Uterus (tissue), 4 donors: ENCODE results near the gene F2. TPM values are rescaled to one million over a fixed set of nuclear protein-coding genes. Genes with fewer than 3 reads are reported as not detected.
"Not testable (repeated sequence)": the region's sequence is repeated elsewhere in the genome, so short reads cannot be mapped to it uniquely, and the experiment has no call there.

ENCODE experiments used
- DNase-seq, 2 donors: peaks; one replicate each; pipeline ENCODE4 v3.0.0-alpha.2; 2019 to 2020
- H3K27ac ChIP-seq, 2 donors: fragments of 200-600 bp; sonication (generic); 1 replicate in 1 of 2; 2 replicates in 1 of 2; pipeline ENCODE4 v1.5.1; 2016 to 2018
- H3K27me3 ChIP-seq, 2 donors: fragments of 200-600 bp; sonication (generic); one replicate each; pipeline ENCODE4 v1.5.1; 2018 to 2019; ENCODE audit warnings: control low read depth in 1 of 2
- H3K36me3 ChIP-seq, 2 donors: fragments of 200-600 bp; sonication (generic); one replicate each; pipeline ENCODE4 v1.5.1; 2019; ENCODE audit warnings: control low read depth in 1 of 2
- H3K4me1 ChIP-seq, 2 donors: fragments of 200-600 bp; sonication (generic); one replicate each; pipeline ENCODE4 v1.5.1; 2018 to 2019; ENCODE audit warnings: control low read depth in 1 of 2
- H3K4me3 ChIP-seq, 2 donors: fragments of 200-600 bp; sonication (generic); 1 replicate in 1 of 2; 2 replicates in 1 of 2; pipeline ENCODE4 v1.5.1; 2018 to 2019; ENCODE audit warnings: mild to moderate bottlenecking in 1 of 2
- H3K9me3 ChIP-seq, 2 donors: fragments of 200-600 bp; sonication (generic); one replicate each; pipeline ENCODE4 v1.5.1; 2019; ENCODE audit warnings: control low read depth in 1 of 2
- POLR2A ChIP-seq, 2 donors: fragments of 450-650 bp; IDR thresholded peaks; one replicate each; pipeline ENCODE4 v1.6.1; 2016; ENCODE audit warnings: antibody characterized with exemption in 2 of 2, mild to moderate bottlenecking in 1 of 2, moderate library complexity in 1 of 2
- intact Hi-C: fragments of 100-400 bp; cut with DNase I; formaldehyde crosslinking; loops from one replicate; pipeline ENCODE4 v1.15.1; 2023; ENCODE audit warnings: low total_unique reads
- total RNA-seq, 4 donors: library from RNA; depleted of rRNA in 3 of 4; stranded (reverse); fragments of >200 nt in 3 of 4; gene quantifications; one replicate each; pipeline versions ENCODE4 v1.1.0 to v1.2.4, GENCODE V29; 2014 to 2023
- TF ChIP-seq, protein P1 (sequence below), 4 experiments: fragments of 200-600 bp in 2 of 4; fragments of 450-650 bp in 2 of 4; sonication (generic) in 2 of 4; IDR thresholded peaks; one replicate each; pipeline ENCODE4 v1.5.1; 2016 to 2019; ENCODE audit warnings: antibody characterized with exemption in 4 of 4, mild to moderate bottlenecking in 2 of 4, moderate library complexity in 1 of 4
- donor health status: DM: yes; HTN: yes; CAD: no.

F2 gene
- total RNA-seq, result under 1 TPM in 1 of 4 donors, not detected in 3; 0.27 TPM

DNA sequence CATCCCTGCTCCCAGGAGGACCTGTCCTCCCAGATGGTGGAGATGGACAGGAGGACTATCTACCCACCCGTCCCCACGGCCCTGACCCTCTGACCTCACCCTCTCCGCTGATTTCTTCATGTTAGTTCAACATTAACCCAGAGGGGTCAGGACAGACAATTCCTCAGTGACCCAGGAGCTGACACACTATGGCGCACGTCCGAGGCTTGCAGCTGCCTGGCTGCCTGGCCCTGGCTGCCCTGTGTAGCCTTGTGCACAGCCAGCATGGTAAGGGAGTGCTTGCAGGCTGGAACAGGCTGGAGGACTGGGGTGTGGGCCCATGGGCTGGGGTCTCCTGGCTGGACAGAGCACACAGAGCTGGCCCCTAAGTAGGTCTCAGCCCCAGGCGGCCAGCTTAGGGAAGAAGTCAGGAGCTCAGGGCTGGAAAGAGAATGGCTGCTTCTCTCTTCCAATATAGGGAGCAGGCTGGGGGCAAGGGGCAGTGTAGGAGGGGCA, at the start of gene F2:
Gene F2, plus strand, starts transcription at position 166 of the 495 bp plus-strand sequence. Its CDS starts 23 bp downstream, at position 189.
- H3K4me3 ChIP-seq, result no peak within 1 kb of the TSS
- H3K36me3 ChIP-seq, result no peaks in the 10 kb centered on the region
- no peaks in the 10 kb centered on the region for H3K4me1 ChIP-seq
- TF ChIP-seq, protein P1, sequence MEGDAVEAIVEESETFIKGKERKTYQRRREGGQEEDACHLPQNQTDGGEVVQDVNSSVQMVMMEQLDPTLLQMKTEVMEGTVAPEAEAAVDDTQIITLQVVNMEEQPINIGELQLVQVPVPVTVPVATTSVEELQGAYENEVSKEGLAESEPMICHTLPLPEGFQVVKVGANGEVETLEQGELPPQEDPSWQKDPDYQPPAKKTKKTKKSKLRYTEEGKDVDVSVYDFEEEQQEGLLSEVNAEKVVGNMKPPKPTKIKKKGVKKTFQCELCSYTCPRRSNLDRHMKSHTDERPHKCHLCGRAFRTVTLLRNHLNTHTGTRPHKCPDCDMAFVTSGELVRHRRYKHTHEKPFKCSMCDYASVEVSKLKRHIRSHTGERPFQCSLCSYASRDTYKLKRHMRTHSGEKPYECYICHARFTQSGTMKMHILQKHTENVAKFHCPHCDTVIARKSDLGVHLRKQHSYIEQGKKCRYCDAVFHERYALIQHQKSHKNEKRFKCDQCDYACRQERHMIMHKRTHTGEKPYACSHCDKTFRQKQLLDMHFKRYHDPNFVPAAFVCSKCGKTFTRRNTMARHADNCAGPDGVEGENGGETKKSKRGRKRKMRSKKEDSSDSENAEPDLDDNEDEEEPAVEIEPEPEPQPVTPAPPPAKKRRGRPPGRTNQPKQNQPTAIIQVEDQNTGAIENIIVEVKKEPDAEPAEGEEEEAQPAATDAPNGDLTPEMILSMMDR (IDR thresholded peaks at IDR 0.05), result no peak
- no peak for TF ChIP-seq POLR2A (IDR thresholded peaks at IDR 0.05)
- no peak within 1 kb of the TSS for H3K27ac ChIP-seq
- no peaks in the 10 kb centered on the region for H3K9me3 ChIP-seq
- no peak for DNase-seq
- H3K27me3 ChIP-seq, result no peaks in the 10 kb centered on the region
- intact Hi-C loops, result no loop called here

DNA sequence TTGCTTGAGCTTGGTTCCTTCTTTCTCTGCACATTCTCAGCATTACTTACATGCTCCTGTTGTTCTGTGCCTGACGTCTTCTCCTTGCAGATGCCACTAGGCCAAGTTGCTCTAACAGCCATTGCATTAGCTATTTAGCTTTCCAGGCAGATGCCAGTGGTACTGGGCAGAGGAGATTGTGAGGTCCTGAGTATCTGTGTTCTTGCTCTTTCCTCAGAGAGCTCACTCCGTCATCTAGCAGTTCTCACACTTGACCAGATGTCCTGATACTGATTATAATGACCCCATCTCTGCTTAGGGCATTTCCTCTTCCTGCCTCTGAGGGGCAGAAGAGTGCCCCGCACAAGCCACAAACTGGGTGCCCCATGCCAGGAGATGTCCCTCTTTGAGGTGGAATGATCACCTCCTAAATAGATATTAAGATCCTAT, 49.3 kb upstream of the F2 start:
- Histone ChIP-seq H3K36me3 (no peaks in the 10 kb centered on the region), H3K27ac (no peak overlapping the region)
- TF ChIP-seq, protein P1 (IDR thresholded peaks at IDR 0.05), result no peak
- TF ChIP-seq POLR2A (IDR thresholded peaks at IDR 0.05), result no peak

DNA sequence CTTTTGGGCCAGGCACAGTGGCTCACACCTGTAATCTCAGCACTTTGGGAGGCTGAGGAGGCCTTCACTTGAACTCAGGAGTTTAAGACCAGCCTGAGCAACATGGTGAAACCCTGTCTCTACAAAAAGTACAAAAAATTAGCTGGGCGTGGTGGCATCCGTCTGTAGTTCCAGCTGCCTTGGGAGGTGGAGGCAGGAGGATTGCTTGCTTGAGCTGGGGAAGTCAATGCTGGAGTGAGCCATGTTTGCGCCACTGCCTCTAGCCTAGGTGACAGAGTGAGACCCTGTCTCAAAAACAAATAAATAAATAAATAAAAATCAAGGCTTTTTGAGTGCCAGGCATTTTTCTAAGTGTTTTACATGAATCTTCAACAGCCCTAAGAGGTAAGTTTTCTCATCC, 48.5 kb upstream of the F2 start:
- H3K4me3 ChIP-seq, H3K27me3 ChIP-seq, DNase-seq, intact Hi-C loops, H3K9me3 ChIP-seq, H3K36me3 ChIP-seq: not testable (repeated sequence)
- Histone ChIP-seq H3K4me1 (peaks cover 5 to 17% of the 10 kb centered on the region in 2 donors), H3K27ac (peak overlapping the region in 1 of 2 donors; percentile 2)

More for the DNA sequence above, 49.3 kb upstream of the F2 start:
- H3K27me3 ChIP-seq, result no peaks in the 10 kb centered on the region
- H3K4me3 ChIP-seq, result no peak overlapping the region
- peaks cover 5 to 13% of the 10 kb centered on the region in 2 donors for H3K4me1 ChIP-seq
- intact Hi-C loops, result no loop called here
- H3K9me3 ChIP-seq, result no peaks in the 10 kb centered on the region
- no peak for DNase-seq

DNA sequence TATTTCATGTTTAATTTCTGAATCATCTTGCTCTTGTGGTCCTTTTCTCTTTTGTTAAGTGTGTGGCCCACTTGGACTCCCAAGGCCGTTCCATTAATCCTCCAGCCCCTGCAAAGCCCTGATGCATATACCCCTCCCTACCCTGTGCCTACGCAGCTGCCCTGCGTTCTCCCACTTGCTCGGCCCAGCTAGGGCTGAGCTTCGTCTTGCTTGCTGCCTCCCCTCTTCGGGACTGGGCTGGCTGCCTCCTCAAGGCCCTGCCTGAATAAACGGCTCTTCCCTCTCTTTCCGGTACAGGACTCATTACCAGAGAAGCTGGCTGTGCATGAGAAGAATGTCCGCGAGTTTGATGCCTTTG, 47.1 kb upstream of the F2 start:
- Histone ChIP-seq H3K4me3 (no peak overlapping the region), H3K27ac (no peak overlapping the region), H3K4me1 (peaks cover 5 to 21% of the 10 kb centered on the region in 2 donors)

DNA sequence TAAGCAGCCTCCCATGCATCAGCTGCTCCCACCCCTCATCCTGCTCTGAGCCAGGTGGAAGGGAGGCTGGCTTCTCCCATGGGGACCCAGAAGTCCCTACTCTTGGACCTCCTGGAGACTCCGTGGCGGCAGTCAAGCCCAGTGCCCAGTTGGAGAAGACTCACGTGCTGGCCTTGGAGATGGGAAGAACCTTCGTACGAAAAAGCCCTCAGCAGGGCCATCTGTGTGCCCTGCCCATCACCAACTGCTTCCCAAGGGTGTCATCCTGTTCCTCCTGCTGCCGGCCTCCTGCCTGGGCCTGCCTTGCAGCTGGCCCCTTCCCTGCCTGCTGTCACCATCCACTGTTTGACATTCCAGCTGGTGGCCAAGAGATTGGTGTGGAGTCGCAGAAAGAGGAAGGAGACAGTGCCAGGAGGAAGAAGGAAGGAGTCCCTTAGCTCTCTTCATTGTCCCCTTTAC, 46.6 kb upstream of the F2 start:
- intact Hi-C loops, result no loop called here
- DNase-seq, result no peak
- TF ChIP-seq POLR2A (IDR thresholded peaks at IDR 0.05), result no peak
- TF ChIP-seq, protein P1 (IDR thresholded peaks at IDR 0.05), result no peak
- no peak overlapping the region for H3K27ac ChIP-seq
- H3K4me1 ChIP-seq, result peaks cover 5 to 16% of the 10 kb centered on the region in 2 donors
- H3K4me3 ChIP-seq, result no peak overlapping the region
- no peaks in the 10 kb centered on the region for H3K36me3 ChIP-seq
- no peaks in the 10 kb centered on the region for H3K9me3 ChIP-seq
- H3K27me3 ChIP-seq, result no peaks in the 10 kb centered on the region

More for the DNA sequence above, 47.1 kb upstream of the F2 start:
- H3K27me3 ChIP-seq, result no peaks in the 10 kb centered on the region
- intact Hi-C loops, result no loop called here
- no peaks in the 10 kb centered on the region for H3K9me3 ChIP-seq
- no peak for TF ChIP-seq POLR2A (IDR thresholded peaks at IDR 0.05)
- TF ChIP-seq, protein P1 (IDR thresholded peaks at IDR 0.05), result no peak
- no peak for DNase-seq
- H3K36me3 ChIP-seq, result no peaks in the 10 kb centered on the region
